Adrenal gland (tissue), 12 donors: ENCODE measurements around the gene PTGFR. TPM values are rescaled to one million over a fixed set of nuclear protein-coding genes. Genes with fewer than 3 reads are reported as not detected.

Experiments used
- DNase-seq, 7 donors: peaks; one replicate each; pipeline ENCODE4 v3.0.0-alpha.2; 2019 to 2020
- H3K27ac ChIP-seq, 5 donors: fragments of 200-600 bp; sonication (generic) in 4 of 5; 1 replicate in 3 of 5; 2 replicates in 2 of 5; pipeline versions ENCODE4 v1.5.1 to v1.8.0; 2016 to 2020; ENCODE audit warnings: mild to moderate bottlenecking in 1 of 5
- H3K27me3 ChIP-seq: fragments of 200-600 bp; 2 replicates; pipeline ENCODE4 v1.8.0; 2021
- H3K36me3 ChIP-seq, 2 donors: fragments of 200-600 bp; replicated peaks in 1 of 2; 1 replicate in 1 of 2; 2 replicates in 1 of 2; pipeline versions ENCODE4 v1.5.1 to v1.8.0; 2018 to 2022
- H3K4me1 ChIP-seq, 2 donors: fragments of 200-600 bp; replicated peaks in 1 of 2; 1 replicate in 1 of 2; 2 replicates in 1 of 2; pipeline versions ENCODE4 v1.5.1 to v1.8.0; 2018 to 2021
- H3K4me3 ChIP-seq, 4 donors: fragments of 200-600 bp; sonication (generic) in 3 of 4; one replicate each; pipeline ENCODE4 v1.5.1; 2016 to 2018
- H3K9me3 ChIP-seq, 3 donors: fragments of 200-600 bp; sonication (generic) in 1 of 3; replicated peaks in 1 of 3; 1 replicate in 2 of 3; 2 replicates in 1 of 3; pipeline versions ENCODE4 v1.5.1 to v1.8.0; 2016 to 2021
- CTCF ChIP-seq, 6 experiments: fragments of 450-650 bp in 4 of 6; fragments of 200-600 bp in 2 of 6; sonication (generic) in 1 of 6; IDR thresholded peaks; 1 replicate in 5 of 6; 2 replicates in 1 of 6; pipeline versions ENCODE4 v1.5.1 to v1.8.0; 2016 to 2021; ENCODE audit warnings: antibody characterized with exemption in 6 of 6, mild to moderate bottlenecking in 2 of 6, moderate library complexity in 1 of 6
- POLR2A ChIP-seq, 2 donors: fragments of 450-650 bp; IDR thresholded peaks; one replicate each; pipeline ENCODE4 v1.6.1; 2017; ENCODE audit warnings: antibody characterized with exemption in 2 of 2, mild to moderate bottlenecking in 2 of 2, moderate library complexity in 1 of 2
- WGBS, 4 donors: extraction: QIAGEN DNeasy Blood & Tissue Kit in 2 of 4; methylation state at CpG; one replicate each; pipeline versions ENCODE4 v1.1.5 to v1.1.7; 2013 to 2017; 5-methylcytosine and 5-hydroxymethylcytosine counted together
- intact Hi-C, 2 donors: fragments of 100-400 bp; cut with DNase I; formaldehyde crosslinking; loops; one replicate each; pipeline versions ENCODE4 v1.14.1 to v1.15.0; 2022 to 2023
- polyA plus RNA-seq, 3 donors: library from polyadenylated mRNA; stranded (reverse); fragments of 200-250 nt in 2 of 3; fragments of 350-450 nt in 1 of 3; fragmentation: Illumina TruSeq in 1 of 3; extraction: RNeasy Lipid Tissue Mini Kit (QIAGEN cat#74804) in 1 of 3; gene quantifications; one replicate each; pipeline ENCODE4 v1.2.3, GENCODE V29; 2013 to 2014
- total RNA-seq, 9 donors: library from RNA; depleted of rRNA in 4 of 9; stranded (reverse); fragments of >200 nt in 4 of 9; fragments of 120-200 nt in 1 of 9; fragmentation: NEBNext Ultra II Directional in 1 of 9; extraction: Animal tissue kit (Norgen Biotek cat#: 25700) in 1 of 9; gene quantifications; one replicate each; pipeline versions ENCODE4 v1.1.0 to v1.2.4, GENCODE V29; 2013 to 2023
- donor health status: healthy with polysubstance abuse.
- donor health status: Bipolar disorder and iron deficiency.
- donor health status: DM: yes; HTN: yes; CAD: no.
- donor health status: DM: no; HTN: no; CAD: no.
- donor health status: DM: no; HTN: no; CAD: no.
- donor health status: DM: yes; HTN: yes; CAD: no.

The PTGFR gene
- total and polyA plus RNA-seq, 12 donors = 1.0 to 8.9 (median 4.6) TPM

DNA sequence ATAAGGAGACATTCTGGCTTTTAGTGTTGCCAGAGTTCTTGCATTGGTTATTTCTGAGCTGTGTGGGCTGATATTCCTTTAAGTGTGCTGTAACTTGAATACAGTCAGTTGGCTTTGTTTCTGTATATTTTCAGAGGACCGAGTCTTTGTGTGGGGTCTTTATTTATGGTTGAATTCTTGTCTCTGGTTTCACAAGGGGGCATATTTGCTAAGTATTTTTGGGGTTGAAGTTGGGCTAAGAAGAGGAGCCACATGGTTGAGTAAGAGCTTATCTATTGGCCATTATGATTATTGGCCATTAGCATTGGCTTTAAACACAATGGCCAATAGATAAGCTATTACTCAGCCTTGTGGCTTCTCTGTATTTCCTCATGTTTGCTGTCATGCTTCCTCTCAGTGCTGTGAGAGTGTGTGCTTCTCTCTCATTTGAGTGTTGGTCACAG, 26.3 kb upstream of the PTGFR start:
- Histone ChIP-seq H3K4me3 (no peak overlapping the region), H3K9me3 (no peaks in the 10 kb centered on the region), H3K27me3 (no peaks in the 10 kb centered on the region), H3K27ac (no peak overlapping the region), H3K36me3 (no peaks in the 10 kb centered on the region), H3K4me1 (no peaks in the 10 kb centered on the region)
- intact Hi-C loops = no loop called here
- WGBS, 4 donors = 62 to 87% (median 81%) methylated on average over 1 of the region's 1 CpG
- DNase-seq = no peak
- TF ChIP-seq POLR2A (IDR thresholded peaks at IDR 0.05) (no peak), CTCF (IDR thresholded peaks at IDR 0.05) (no peak)

GRCh38 chr1:78465143-78465542, 25.6 kb upstream of the PTGFR start:
- TF ChIP-seq CTCF (IDR thresholded peaks at IDR 0.05) = no peak
- TF ChIP-seq POLR2A (IDR thresholded peaks at IDR 0.05) = no peak
- H3K27me3 ChIP-seq = no peaks in the 10 kb centered on the region

GRCh38 chr1:78468521-78468920, 22.3 kb upstream of the PTGFR start:
- Histone ChIP-seq H3K36me3 (no peaks in the 10 kb centered on the region), H3K4me1 (no peaks in the 10 kb centered on the region), H3K27ac (no peak overlapping the region), H3K27me3 (no peaks in the 10 kb centered on the region), H3K4me3 (no peak overlapping the region), H3K9me3 (no peaks in the 10 kb centered on the region)
- TF ChIP-seq CTCF (IDR thresholded peaks at IDR 0.05) = no peak
- TF ChIP-seq POLR2A (IDR thresholded peaks at IDR 0.05) = no peak
- 92 to 100% (median 94%) methylated on average over 1 of the region's 1 CpG for WGBS, 4 donors
- intact Hi-C loops = no loop called here
- DNase-seq = no peak

More at GRCh38 chr1:78465143-78465542, 25.6 kb upstream of the PTGFR start:
- Histone ChIP-seq H3K27ac (no peak overlapping the region), H3K36me3 (no peaks in the 10 kb centered on the region), H3K9me3 (no peaks in the 10 kb centered on the region), H3K4me3 (no peak overlapping the region), H3K4me1 (no peaks in the 10 kb centered on the region)
- WGBS, 4 donors = 56 to 83% (median 61%) methylated on average over 1 of the region's 1 CpG
- intact Hi-C loops = no loop called here
- DNase-seq = no peak

DNA sequence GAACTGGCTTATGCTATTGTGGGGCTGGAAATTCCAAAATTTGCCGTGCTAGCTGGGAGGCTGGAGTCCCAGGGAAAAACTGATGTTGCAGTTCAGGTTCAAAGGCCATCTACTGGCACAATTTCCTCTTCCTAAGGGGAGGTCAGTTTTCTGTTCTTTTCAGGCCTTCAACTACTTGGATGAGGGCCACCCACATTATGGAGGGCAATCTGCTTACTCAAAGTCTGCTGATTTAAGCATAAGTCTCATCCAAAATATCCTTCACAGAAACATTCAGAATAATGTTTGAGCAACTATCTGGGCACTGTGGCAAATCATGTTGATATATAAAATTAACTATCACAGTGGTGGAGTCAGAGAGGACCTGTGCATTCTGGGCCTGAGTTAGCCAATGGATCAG, 21.2 kb upstream of the PTGFR start:
- Histone ChIP-seq H3K9me3 (no peaks in the 10 kb centered on the region), H3K27me3 (no peaks in the 10 kb centered on the region), H3K27ac (no peak overlapping the region), H3K4me3 (no peak overlapping the region), H3K36me3 (no peaks in the 10 kb centered on the region), H3K4me1 (no peaks in the 10 kb centered on the region)
- DNase-seq = no peak
- intact Hi-C loops = no loop called here
- no peak for TF ChIP-seq POLR2A (IDR thresholded peaks at IDR 0.05)
- no peak for TF ChIP-seq CTCF (IDR thresholded peaks at IDR 0.05)
- WGBS, 4 donors = 64 to 90% (median 81%) methylated on average over 1 of the region's 1 CpG
